Measurements from ENCODE around the gene ISCA2. TPM values are rescaled to one million over a fixed set of nuclear protein-coding genes. Genes with fewer than 3 reads are reported as not detected.

ISCA2 gene
- polyA plus RNA-seq, 1 donor (not counting 4 experiments of a cell fraction or from before 2014, with no cell fraction given) = 33.0 TPM

DNA sequence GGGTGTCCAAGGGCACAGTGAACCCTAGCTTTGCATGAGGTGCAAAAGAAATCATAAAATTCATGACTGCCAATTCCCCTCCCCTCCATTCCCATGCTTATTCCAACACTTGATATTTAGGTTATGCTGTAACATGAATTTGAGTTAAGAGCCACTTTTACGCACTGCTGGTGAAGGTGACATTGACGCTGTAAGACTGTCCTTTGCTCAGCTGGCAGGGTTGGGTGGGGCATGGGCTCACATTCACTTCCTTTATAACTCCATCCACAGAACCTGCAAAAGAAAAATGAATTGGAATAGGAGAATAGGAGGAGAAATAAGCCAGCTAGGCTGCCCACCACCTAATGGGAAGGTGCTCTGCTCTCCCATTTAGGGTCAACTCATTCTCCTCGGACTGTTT, 7.4 kb upstream of the ISCA2 start:
- Histone ChIP-seq H3K9ac (ENCODE audit: control insufficient read depth, extremely low read depth, insufficient read depth, low read length) (no peak overlapping the region), H3K4me2 (ENCODE audit: control insufficient read depth, extremely low read depth, insufficient read depth, low read depth, low read length) (no peak overlapping the region), H3K9me3 (ENCODE audit: control insufficient read depth, low read depth, low read length) (no peaks in the 10 kb centered on the region), H3K79me2 (ENCODE audit: control insufficient read depth, insufficient read depth, low read length) (peaks cover 24% of the 10 kb centered on the region), H3K27ac (ENCODE audit: control insufficient read depth, insufficient read depth, low read length) (no peak overlapping the region), H3K4me1 (ENCODE audit: control insufficient read depth, extremely low read depth, insufficient read depth, low read length) (peaks cover 20% of the 10 kb centered on the region), H3K9me1 (ENCODE audit: control insufficient read depth, extremely low read depth, insufficient read depth, low read length) (no peaks in the 10 kb centered on the region), H3K36me3 (ENCODE audit: control insufficient read depth in 2 of 2, extremely low read depth in 1 of 2, insufficient read depth in 2 of 2, low read length in 2 of 2) (peaks cover 22% of the 10 kb centered on the region in 2 experiments), H2AFZ (ENCODE audit: control insufficient read depth, low read length) (no peak overlapping the region), H4K20me1 (ENCODE audit: control insufficient read depth, extremely low read depth, insufficient read depth, low read length) (no peaks in the 10 kb centered on the region), H3K4me3 (ENCODE audit: control insufficient read depth in 2 of 3, extremely low read depth in 1 of 3, insufficient read depth in 2 of 3, low read depth in 1 of 3, low read length in 3 of 3) (no peak overlapping the region), H3K27me3 (ENCODE audit: control insufficient read depth, extremely low read depth, insufficient read depth, low read length) (no peaks in the 10 kb centered on the region)
- TF ChIP-seq, protein P1, sequence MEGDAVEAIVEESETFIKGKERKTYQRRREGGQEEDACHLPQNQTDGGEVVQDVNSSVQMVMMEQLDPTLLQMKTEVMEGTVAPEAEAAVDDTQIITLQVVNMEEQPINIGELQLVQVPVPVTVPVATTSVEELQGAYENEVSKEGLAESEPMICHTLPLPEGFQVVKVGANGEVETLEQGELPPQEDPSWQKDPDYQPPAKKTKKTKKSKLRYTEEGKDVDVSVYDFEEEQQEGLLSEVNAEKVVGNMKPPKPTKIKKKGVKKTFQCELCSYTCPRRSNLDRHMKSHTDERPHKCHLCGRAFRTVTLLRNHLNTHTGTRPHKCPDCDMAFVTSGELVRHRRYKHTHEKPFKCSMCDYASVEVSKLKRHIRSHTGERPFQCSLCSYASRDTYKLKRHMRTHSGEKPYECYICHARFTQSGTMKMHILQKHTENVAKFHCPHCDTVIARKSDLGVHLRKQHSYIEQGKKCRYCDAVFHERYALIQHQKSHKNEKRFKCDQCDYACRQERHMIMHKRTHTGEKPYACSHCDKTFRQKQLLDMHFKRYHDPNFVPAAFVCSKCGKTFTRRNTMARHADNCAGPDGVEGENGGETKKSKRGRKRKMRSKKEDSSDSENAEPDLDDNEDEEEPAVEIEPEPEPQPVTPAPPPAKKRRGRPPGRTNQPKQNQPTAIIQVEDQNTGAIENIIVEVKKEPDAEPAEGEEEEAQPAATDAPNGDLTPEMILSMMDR (optimal IDR thresholded peaks at IDR 0.05 in 1 of 3, IDR thresholded peaks at IDR 0.05 in 1 of 3, conservative IDR thresholded peaks at IDR 0.05 in 1 of 3; ENCODE audit: extremely low read depth in 1 of 3, insufficient read depth in 2 of 3, low read length in 3 of 3) = no peak
- no peak for TF ChIP-seq EZH2 (IDR thresholded peaks at IDR 0.05; ENCODE audit: low read length)
- FAIRE-seq (no peak), DNase-seq (ENCODE audit: low read depth, low spot score) (no peak)
- dilution Hi-C loops (cut with MboI; ENCODE audit: extremely low pct_ligation_motif_present, low sequenced_read_pairs) = no loop called here

DNA sequence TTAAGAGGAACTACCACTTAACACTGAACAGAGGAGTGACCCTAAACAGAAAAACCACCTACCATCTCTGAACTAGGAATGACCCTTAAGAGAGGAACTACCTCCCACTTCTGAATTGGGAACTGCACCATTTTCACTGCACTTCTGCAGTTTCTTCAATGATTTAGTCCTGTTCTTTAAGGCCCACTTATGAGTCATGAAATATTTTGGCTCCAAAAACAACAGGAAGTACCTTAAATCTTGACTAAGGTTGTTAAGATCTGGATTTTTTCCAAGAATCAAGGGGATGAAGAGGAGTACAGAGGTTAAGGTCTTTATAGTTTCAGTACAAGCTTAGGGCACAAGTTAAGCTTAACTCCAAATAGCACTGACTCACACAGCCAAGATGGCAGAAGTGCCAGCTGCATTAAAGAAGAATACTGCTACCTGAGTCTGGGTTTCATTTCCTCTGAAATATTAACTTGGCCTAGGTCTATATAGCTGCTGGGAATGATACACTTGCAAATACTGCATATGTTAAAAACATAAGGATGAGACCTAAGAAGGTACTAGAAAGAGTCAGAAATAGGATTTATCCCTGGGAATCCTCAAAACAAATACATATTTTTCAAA, 4.7 kb upstream of the ISCA2 start:
- Histone ChIP-seq H2AFZ (ENCODE audit: control insufficient read depth, low read length) (no peak overlapping the region), H3K27ac (ENCODE audit: control insufficient read depth, insufficient read depth, low read length) (no peak overlapping the region), H3K79me2 (ENCODE audit: control insufficient read depth, insufficient read depth, low read length) (peaks cover 43% of the 10 kb centered on the region), H3K9ac (ENCODE audit: control insufficient read depth, extremely low read depth, insufficient read depth, low read length) (no peak overlapping the region), H3K9me3 (ENCODE audit: control insufficient read depth, low read depth, low read length) (no peaks in the 10 kb centered on the region), H3K27me3 (ENCODE audit: control insufficient read depth, extremely low read depth, insufficient read depth, low read length) (no peaks in the 10 kb centered on the region), H3K36me3 (ENCODE audit: control insufficient read depth in 2 of 2, extremely low read depth in 1 of 2, insufficient read depth in 2 of 2, low read length in 2 of 2) (peaks cover 11 to 13% of the 10 kb centered on the region in 2 experiments), H3K9me1 (ENCODE audit: control insufficient read depth, extremely low read depth, insufficient read depth, low read length) (no peaks in the 10 kb centered on the region), H3K4me1 (ENCODE audit: control insufficient read depth, extremely low read depth, insufficient read depth, low read length) (peaks cover 27% of the 10 kb centered on the region), H3K4me3 (ENCODE audit: control insufficient read depth in 2 of 3, extremely low read depth in 1 of 3, insufficient read depth in 2 of 3, low read depth in 1 of 3, low read length in 3 of 3) (no peak overlapping the region), H3K4me2 (ENCODE audit: control insufficient read depth, extremely low read depth, insufficient read depth, low read depth, low read length) (peak overlapping the region; percentile 17), H4K20me1 (ENCODE audit: control insufficient read depth, extremely low read depth, insufficient read depth, low read length) (no peaks in the 10 kb centered on the region)
- FAIRE-seq = no peak
- DNase-seq (ENCODE audit: low read depth, low spot score) = no peak
- TF ChIP-seq, protein P1 (optimal IDR thresholded peaks at IDR 0.05 in 1 of 3, IDR thresholded peaks at IDR 0.05 in 1 of 3, conservative IDR thresholded peaks at IDR 0.05 in 1 of 3; ENCODE audit: extremely low read depth in 1 of 3, insufficient read depth in 2 of 3, low read length in 3 of 3) = no peak
- TF ChIP-seq EZH2 (IDR thresholded peaks at IDR 0.05; ENCODE audit: low read length) = no peak
- dilution Hi-C loops (cut with MboI; ENCODE audit: extremely low pct_ligation_motif_present, low sequenced_read_pairs) = no loop called here

All from keratinocyte (primary cell).